Cortex of kidney (tissue), 1 donor: ENCODE measurements around the gene GINM1.

ENCODE experiments used
- DNase-seq: peaks from one replicate; lab custom pipeline; 2025; lab: John Stamatoyannopoulos, UW

Gene GINM1, protein sequence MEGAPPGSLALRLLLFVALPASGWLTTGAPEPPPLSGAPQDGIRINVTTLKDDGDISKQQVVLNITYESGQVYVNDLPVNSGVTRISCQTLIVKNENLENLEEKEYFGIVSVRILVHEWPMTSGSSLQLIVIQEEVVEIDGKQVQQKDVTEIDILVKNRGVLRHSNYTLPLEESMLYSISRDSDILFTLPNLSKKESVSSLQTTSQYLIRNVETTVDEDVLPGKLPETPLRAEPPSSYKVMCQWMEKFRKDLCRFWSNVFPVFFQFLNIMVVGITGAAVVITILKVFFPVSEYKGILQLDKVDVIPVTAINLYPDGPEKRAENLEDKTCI

DNA sequence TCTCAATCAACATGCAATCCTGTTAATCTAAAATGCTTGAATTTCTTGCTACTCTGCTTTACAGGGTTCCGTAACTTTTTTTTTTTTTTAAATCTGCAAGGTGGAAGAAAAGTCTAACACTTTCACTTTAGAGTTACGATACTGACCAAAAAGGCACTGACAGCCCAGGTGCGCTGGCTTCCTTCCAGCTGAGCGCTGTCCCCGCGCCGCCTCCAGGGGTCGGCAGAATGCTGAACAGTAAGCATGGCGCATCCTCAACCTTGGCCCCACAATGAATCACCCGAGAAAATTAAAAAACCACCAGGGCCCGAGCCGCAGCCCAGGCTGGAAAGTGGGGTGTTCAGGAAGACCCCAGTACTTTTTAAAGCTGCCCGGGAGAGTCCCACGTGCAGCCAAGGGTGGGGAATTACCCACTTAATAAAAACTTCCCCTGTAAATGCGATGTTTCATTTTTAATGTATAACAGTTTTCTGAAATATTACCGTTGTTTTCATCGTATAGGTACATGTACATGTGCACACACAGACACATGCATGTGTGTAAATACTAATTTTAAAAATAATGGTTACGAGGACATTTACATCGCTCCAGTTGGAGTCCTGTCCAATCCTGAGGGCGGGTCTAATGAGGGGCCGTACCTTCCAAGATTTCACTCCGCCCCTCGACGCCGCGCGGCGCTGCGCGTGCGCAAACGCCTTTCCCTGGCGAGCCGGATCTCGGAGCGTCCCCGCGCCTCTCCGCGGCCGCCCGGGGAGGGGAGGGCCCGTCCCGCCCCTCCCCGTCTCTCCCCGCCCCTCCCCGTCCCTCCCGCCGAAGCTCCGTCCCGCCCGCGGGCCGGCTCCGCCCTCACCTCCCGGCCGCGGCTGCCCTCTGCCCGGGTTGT lies at the start of gene GINM1:
Gene GINM1, plus strand, starts transcription at position 849 of the 883 bp plus-strand sequence. CDS start 40 bp downstream, outside the sequence.
- peak; percentile 63 for DNase-seq

DNA sequence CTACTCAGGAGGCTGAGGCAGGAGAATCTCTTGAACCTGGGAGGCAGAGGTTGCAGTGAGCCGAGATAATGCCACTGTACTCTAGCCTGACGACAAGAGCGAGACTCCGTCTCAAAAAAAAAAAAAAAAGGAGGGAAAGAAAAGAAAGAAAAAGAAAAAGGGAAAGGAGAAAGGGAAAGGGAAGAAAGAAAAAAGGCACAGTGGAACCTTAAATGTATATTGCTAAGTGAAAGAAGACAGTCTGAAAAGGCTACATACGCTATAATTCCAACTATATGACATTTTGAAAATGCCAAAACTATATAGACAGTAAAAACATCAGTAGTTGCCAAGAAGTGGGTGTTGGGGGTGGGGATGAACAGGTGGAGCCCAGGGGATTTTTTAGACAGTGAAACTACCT lies 36.5 kb upstream of the GINM1 start:
- no peak for DNase-seq

DNA sequence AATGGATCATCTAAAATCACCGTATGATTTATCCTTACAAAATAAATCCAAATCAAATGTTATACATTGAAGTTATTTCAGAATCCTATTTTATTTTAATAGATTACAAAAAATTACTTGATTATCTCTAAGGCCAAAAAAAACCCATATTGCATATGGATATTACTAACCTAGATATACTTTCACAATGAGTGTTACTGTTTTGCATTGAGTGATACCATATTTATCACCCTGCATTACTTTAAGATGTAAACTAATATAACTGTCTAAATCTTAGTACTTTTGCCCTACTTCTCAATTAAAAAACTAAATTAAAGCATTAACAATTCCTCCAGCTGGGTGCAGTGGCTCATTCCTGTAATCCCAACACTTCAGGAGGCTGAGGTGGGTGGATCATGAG lies 31.4 kb upstream of the GINM1 start:
- DNase-seq = no peak

DNA sequence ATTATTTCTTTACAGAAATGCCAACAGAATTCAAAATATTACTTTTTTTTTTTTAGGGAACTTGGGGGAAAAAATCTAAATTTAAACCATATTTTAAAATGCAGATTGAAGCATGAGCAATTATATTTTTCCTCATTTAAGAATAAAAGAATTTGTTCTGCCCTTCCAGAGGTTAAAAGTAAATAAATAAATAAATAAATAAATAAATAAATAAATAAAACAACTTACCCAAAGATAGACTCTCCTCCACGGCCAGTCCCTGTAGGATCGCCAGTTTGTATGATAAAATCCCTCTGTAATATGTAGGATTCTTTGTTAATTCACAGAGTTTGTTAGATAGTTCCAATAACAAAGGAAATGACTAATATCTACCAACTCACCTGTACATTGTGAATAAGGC lies 25.0 kb upstream of the GINM1 start:
- DNase-seq = no peak

DNA sequence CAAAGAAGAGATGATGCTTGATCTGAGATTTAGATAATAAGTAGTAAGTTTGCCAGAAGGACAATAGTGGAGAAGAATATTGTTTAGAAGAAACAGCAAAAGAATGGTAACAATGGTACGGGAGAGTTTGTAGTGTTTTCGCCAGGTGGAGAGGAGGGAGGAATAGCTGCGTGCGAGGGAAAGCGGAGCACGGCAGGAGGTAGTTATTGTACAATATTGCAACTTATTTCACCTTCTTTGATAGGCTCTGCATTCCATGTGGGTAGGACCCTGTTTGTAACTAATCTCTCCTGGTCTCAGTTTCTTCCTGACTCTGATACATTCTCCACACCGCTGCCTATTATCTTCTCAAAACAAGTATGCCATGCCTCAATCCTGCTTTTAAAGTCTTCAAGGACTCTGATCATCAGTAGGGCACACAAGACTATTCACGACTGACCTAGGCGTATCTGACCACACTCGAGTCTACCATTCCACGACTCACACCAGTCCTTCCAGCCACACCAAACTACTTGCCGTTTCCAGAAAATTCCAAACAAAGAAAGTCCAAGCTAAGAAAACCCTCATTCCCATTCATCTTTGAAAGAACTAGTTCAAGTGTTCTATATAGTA lies 21.4 kb upstream of the GINM1 start:
- DNase-seq = no peak

DNA sequence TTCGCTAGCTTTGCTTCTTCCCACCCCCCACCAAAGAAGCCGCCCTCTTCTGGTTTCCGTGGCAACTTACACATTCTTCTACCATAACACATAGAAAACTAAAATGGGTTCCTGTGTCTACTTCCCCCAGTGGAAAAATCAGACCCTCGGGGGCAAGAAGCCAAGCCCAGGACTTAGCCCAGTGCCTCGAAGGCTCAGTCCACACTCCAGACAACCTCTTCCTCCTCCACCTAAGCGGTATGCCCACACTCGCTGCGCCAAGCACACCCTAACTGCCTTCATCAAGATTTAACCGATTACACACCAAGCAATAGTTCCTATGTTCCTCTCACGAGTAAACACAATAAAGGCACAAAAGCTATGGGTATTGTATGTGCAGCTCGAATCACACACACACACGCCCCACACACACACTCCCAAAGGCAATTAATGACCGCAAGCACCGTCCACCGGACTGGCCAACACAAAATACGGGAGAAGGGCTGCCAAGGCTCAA lies 20.9 kb upstream of the GINM1 start:
- no peak for DNase-seq

DNA sequence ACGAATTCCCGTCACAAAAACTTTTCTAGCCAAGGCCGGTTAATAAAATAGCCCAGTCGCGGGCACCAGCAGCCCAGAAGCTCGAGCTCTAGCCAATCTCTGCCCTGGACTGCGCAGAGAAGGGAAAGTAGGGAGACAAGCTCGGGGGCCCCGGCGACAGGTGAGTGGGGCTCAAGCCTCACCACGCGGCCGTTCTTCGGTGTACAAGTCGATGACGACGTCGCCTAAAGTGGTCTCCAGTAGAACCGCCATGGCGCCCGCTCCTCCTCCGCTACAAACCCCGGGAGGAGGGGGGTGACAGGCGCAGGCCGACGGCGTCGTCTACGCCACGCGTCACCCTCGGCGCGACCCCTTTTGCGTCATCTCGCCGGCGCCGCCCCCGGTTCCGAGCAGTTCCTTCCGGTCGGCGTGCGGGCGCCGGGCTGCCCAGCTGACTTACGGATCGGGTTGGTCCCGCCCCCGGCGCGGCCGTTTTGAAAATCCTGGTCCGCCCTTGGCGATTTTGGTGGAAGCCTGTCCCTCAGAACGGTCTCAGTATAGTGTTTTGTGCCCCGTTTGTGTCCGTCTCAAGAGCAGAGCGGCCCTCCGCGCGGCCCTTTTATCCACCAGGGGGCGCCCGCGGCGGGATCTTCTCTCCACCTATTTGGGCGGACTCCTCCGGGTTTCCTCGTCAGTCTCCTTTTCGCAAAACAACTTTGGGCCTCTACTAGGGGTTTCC lies 20.3 kb upstream of the GINM1 start, which contains the start of gene PPIL4:
Gene PPIL4, minus strand, starts transcription at position 290 of the 718 bp plus-strand sequence. Its CDS starts 38 bp downstream, at position 252.
- DNase-seq = peak; percentile 98

DNA sequence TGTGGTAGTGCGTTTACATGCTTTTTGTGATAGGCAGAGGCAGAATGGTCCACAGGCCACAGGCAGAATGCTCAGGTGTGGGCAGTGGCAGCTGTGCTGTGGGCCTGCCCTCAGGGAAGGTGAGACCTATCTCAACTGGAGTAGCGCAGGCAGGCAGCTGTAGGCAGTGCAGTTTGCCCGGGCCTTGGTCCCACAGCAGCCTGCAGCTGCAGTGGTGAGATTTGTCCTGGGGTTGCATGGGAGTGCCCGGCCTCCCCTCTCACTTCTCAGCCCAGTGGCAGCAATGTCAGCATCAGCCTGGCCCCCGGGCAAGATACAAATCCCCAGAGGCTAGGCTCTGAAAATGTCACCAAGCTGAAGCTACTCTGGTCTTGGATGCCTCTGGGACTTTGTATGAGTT lies 14.3 kb upstream of the GINM1 start:
- no peak for DNase-seq

DNA sequence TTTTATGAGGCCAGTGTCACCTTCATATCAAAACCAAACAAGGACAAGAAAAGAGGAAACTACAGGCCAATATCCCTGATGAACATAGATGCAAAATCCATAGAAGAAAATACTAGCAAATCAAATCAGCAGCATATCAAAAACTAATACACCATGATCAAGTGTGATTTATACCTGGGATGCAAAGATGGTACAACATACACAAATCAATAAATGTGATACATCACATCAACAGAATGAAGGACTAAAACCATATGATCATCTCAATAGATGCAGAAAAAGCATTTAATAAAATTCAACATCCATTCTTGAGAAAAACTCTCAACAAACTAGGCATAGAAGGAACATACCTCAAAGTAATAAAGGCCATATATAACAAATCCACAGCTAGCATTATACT lies 8.1 kb upstream of the GINM1 start:
- DNase-seq = no peak

DNA sequence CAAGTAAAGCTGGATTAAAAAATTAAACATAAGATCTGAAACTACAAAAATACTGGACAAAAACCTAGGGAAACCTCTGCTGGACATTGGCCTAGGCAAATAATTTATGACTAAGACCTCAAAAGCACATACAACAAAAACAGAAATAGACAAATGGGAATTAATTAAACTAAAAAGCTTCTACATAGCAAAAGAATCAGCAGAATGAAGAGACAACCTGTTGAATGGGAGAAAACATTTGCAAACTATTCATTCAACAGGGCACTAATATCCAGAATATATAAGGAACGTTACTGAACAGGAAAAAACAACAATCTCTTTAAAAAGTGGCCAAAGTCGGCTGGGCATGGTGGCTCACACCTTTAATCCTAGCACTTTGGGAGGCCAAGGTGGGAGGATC lies 6.8 kb upstream of the GINM1 start:
- no peak for DNase-seq

DNA sequence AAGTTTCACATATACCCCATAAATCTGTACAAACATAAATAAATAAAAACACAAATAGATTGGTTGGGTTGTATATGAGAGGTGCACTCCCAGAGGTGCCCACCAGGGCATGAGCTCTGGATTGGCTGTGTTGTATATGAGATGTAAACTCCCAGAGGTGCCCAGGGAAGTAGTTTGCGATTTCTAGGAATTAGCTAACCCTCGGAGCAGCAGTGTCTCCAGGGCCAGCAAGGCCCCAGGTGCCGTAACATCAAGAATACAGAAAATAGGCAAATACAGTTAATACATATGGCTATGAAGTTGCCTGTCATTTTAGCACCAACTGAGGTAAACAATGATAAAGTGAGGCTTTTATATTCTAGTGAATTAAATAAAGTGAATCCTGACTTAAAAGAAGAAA lies 5.4 kb upstream of the GINM1 start:
- DNase-seq = no peak

DNA sequence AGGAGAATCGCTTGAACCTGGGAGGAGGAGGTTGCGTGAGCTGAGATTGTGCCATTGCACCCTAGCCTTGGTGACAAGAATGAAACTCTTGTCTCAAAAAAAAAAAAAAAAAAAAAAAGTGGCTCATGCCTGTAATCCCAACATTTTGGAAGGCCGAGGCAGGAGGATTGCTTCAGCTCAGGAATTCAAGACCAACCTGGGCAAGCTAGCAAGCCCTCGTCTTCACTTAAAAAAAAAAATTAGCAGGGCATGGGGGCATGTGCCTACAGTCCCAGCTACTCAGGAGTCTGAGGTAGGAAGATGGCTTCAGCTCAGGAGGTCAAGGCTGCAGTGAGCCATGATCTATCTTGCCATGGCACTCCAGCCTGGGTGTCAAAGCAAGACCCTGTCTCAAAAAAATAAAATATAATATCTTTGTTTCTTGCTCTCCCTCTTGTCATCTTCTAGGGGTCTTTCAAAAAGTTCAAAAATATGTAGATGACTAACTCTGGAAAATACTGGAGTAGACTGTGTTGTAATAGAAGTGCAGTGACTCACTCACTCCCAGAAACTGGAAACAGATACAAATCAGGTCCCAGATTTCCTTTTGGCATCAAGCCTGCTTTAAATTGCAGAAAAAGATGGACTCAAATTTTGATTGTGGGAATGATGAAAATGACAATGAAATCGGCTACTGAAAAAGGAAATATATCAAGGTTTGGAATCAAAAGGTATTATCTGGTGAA lies 2.8 kb upstream of the GINM1 start:
- DNase-seq = no peak

DNA sequence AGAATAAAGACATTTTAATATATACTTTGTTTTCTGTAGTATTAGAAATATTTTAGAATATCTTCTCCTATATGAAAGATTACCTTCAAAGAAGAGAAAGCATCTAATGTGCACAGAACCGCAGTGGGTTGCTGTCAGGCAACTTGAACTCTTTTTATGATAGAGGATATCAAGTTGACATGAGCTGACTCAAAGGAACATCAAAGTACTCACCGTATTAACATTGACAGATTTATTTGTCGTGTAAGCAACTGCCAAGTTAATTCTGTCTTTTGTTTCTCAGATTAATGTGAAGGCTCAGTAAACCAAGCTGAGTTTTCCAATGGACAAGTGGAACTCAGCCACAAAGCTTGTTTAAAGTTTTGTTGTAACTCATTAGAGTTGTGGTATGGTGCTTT lies 2.2 kb upstream of the GINM1 start:
- no peak for DNase-seq

DNA sequence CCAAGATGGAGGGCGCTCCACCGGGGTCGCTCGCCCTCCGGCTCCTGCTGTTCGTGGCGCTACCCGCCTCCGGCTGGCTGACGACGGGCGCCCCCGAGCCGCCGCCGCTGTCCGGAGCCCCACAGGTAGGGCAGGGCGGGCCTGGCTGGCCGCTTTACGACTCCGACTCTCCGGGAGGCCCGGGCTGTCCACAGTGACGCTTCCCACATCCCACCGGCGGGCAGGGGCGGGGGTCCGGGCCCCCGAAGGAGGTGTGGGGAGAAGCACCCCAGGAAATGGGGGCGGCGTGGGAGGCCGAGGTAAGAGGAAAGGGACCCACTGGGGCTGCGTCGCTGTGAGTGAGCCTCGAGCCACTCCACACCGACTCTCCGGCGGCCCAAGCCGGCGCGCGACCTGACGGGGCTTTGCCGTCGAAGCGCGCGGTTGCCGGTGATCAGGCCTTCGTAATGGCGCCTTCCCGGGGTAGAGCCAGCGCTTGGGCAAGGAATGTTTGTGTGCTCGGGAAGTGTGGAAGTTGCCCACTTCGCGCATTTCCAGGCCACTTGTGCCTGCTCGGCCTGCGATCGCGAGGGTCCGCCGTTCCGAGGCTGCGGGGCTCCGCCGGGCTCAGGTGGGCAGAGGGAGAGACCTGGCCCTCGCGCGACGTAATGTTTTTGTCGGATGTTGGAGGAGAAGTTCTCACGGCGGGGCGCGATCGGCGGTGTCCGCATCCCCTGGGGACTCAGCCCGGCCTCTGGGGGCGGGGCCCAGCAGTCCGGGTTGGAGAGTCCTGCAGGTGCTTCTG lies 427 bp downstream of the GINM1 start:
- DNase-seq = peak; percentile 31

DNA sequence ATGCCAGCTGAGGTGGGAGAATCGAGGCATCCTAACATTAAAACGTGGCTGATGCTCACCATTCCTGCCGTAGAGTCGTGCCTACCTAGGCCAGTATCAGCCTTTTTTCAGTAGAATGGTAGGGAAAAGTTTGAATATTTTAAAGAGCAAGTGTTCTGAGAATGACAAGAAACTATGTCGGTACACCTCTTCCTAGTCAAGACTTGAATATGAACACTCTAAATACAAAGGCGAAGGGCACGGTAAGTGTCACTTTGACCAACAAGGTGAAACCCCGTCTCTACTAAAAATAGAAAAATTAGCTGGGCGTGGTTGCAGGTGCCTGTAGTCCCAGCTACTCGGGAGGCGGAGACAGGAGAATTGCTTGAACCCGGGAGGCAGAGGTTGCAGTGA lies 1.0 kb downstream of the GINM1 start:
- DNase-seq = no peak

DNA sequence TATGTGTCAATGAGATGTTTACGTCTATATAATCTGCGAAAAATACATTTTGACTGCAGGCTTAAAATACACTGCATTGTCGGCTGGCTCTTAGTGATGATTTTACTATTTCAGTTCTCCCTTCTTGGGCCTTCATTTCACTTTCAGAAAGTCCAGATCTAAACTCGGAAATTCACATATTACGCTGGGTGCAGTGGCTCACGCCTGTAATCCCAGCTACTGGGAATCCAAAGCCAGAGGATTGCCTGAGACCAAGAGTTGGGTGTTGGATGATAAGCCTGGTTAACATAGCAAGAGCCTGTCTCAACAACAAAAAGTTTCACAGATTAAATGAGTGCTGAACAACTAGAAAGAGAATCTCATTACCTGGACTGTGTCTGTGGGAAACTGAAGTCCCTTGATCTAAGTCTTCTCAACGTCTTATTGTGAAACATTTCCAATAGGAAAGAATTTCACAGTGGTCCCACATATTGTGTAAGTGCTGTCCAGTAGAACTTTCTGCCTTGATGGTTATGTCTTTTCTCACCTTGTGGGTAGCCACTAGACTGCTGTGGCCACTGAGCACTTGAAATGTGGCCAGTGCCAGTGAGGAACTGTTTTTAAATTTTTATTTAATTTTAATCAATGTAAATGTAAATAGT lies 1.9 kb downstream of the GINM1 start:
- DNase-seq = no peak

DNA sequence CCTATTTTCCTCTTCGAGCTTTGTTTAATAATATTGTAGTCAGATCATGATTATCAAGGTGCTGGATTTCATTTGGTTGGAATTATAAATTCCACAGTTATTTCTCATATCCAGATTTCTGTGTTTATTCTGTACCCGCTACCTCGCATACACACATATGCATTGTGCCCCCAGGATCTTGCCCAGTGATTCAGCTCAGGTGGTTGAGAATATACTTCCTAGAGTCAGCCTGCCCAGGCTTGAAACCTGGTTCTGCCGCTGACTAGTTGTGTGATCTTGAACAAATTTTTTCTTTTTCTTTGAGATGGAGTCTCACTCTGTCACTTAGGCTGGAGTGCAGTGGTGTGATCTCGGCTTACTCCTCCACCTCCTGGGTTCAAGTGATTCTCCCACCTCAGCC lies 14.7 kb downstream of the GINM1 start:
- no peak for DNase-seq

DNA sequence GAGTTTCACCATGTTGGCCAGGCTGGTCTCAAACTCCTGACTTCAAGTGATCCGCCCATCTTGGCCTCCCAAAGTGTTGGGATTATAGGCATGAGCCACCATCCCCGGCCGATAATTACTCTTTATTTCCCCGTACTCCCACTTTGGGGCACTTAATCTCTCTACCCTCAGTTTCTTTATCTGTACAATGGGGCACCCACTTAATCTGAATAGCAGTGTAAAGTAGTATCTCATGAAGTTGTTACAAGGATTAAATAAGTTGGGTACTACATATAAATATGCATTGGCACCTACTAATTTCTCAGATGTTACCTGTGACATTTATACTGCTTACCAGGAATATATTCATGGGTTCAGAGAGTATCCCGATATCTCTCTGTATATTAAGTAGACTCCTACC lies 15.2 kb downstream of the GINM1 start:
- DNase-seq = no peak

DNA sequence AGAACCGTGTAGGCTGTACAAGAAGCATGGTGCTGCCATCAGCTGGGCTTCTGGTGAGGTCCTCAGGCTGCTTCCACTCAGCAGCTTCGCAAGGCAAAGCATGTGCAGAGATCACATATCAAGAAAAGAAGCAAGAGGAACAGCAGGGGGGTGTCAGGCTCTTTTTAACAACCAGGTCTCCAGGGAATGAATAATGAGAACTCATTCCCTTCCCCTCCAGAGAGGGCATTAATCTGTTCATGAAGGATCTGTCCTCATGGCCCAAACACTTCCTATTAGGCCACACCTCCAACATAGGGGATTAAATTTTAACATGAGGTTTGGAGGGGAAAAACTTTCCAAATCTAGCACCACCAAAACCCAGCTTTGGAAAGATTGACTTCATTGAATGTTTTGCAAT lies 20.0 kb downstream of the GINM1 start:
- DNase-seq = no peak

DNA sequence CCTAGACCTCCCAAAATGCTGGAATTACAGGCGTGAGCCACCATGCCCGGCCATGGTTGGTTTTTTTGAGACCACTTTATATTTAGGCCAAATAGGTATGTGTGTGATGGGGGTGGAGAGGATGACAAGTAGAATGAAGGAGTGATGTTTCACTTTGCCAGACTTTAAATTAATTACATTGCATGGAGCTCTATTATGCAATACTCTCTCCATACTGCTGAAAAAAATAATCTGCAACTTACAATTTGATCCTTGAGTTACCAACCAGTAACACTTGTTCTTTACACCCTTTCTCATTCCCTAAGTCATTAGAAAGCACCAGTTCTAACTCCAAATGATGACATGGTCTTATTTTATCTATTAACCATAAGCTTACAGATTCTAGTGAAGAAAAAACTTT lies 26.8 kb downstream of the GINM1 start:
- DNase-seq = no peak
